ENCODE data around the gene NPIPB9.
"Not testable (repeated sequence)": the region's sequence is repeated elsewhere in the genome, so short reads cannot be mapped to it uniquely, and the experiment has no call there.

DNA sequence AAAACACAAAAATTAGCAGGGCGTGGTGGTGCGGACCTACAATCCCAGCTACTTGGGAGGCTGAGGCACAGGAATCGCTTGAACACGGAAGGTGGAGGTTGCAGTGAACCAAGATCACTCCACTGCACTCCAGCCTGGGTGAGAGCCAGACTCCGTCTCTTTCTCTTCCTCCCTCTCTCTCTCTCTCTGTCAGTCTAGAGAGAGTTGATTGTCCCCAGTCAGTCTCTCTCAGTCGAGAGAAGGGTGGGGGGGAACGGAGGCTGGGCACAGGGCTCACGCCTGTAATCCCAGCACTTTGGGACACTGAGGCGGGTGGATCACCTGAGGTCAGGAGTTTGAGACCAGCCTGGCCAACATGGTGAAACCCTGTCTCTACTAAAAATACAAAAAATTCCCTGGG, 10.3 kb upstream of the NPIPB9 start:
- TF ChIP-seq, protein P1, sequence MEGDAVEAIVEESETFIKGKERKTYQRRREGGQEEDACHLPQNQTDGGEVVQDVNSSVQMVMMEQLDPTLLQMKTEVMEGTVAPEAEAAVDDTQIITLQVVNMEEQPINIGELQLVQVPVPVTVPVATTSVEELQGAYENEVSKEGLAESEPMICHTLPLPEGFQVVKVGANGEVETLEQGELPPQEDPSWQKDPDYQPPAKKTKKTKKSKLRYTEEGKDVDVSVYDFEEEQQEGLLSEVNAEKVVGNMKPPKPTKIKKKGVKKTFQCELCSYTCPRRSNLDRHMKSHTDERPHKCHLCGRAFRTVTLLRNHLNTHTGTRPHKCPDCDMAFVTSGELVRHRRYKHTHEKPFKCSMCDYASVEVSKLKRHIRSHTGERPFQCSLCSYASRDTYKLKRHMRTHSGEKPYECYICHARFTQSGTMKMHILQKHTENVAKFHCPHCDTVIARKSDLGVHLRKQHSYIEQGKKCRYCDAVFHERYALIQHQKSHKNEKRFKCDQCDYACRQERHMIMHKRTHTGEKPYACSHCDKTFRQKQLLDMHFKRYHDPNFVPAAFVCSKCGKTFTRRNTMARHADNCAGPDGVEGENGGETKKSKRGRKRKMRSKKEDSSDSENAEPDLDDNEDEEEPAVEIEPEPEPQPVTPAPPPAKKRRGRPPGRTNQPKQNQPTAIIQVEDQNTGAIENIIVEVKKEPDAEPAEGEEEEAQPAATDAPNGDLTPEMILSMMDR (conservative IDR thresholded peaks at IDR 0.05 in 1 of 2, IDR thresholded peaks at IDR 0.05 in 1 of 2; ENCODE audit: extremely low read depth in 1 of 2, insufficient read depth in 1 of 2, low read depth in 1 of 2, low read length in 2 of 2): not testable (repeated sequence)
- not testable (repeated sequence) for TF ChIP-seq EZH2 (IDR thresholded peaks at IDR 0.05; ENCODE audit: borderline replicate concordance, low read length)

Measured in mammary epithelial cell (primary cell).